Measurements from ENCODE around the gene JPH2.

JPH2 gene

DNA sequence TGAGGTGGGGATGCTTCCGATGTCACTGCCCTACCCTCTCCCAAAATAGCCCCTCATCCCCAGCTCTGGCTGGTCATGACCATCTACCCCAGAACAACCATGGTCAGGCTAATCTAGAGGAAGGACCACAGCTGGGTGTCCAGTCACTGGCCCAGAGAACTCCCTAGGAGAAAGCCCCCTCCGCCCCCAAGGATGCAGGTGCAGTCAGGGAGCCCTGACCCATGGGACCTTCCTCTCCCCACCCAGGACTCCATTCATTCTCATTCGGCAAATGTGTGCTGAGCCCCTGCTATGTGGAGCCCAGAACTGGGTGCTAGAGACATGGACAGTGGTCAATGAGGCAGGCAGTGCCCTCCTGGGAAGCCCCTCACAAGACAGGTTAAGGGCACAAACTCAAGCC lies 60.5 kb downstream of the JPH2 start:
- no peak for DNase-seq (ENCODE audit: low read depth)
- TF ChIP-seq, protein P1, sequence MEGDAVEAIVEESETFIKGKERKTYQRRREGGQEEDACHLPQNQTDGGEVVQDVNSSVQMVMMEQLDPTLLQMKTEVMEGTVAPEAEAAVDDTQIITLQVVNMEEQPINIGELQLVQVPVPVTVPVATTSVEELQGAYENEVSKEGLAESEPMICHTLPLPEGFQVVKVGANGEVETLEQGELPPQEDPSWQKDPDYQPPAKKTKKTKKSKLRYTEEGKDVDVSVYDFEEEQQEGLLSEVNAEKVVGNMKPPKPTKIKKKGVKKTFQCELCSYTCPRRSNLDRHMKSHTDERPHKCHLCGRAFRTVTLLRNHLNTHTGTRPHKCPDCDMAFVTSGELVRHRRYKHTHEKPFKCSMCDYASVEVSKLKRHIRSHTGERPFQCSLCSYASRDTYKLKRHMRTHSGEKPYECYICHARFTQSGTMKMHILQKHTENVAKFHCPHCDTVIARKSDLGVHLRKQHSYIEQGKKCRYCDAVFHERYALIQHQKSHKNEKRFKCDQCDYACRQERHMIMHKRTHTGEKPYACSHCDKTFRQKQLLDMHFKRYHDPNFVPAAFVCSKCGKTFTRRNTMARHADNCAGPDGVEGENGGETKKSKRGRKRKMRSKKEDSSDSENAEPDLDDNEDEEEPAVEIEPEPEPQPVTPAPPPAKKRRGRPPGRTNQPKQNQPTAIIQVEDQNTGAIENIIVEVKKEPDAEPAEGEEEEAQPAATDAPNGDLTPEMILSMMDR (IDR thresholded peaks at IDR 0.05; ENCODE audit: low read depth, low read length, missing control alignments) = no peak
- H3K4me3 ChIP-seq (ENCODE audit: low read depth, low read length) = no peak overlapping the region

DNA sequence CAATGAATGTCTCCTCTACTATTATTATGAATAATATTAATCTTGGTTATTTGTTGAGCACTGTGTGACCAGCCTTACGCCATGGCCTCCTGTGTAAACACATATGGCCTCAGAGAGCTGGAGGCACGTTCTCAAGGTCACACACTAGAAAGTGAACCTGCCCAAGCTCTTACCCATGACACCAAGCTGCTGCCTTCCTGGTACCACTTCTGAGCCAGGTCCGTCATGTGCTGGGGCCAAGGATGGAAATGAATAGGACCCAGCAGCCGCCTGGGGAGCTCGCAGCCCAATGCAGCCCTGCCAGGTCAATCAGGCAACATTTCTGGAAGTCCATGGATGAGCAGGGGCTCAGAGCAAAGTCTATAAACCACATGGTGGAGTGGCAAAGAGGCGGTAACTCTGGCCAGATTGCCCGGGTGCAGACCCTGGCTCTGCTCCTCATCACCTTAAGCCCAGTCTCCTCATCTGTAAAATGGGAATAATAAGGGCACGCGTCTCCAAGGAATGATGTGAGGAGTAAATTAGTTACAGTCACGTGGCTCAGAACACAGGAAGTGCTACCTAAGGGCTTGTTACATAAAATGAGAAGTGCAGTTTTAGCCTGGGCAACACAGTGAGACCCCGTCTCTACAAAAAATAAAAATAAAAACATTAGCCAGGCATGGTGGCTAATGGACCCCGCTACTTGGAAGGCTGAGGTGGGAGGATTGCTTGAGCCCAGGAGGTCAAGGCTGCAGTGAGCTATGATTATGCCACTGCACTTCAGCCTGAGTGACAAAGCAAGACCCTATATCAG lies 61.5 kb downstream of the JPH2 start:
- H3K4me3 ChIP-seq (ENCODE audit: low read depth, low read length) = no peak overlapping the region
- DNase-seq (ENCODE audit: low read depth) = no peak
- TF ChIP-seq, protein P1 (IDR thresholded peaks at IDR 0.05; ENCODE audit: low read depth, low read length, missing control alignments) = no peak

DNA sequence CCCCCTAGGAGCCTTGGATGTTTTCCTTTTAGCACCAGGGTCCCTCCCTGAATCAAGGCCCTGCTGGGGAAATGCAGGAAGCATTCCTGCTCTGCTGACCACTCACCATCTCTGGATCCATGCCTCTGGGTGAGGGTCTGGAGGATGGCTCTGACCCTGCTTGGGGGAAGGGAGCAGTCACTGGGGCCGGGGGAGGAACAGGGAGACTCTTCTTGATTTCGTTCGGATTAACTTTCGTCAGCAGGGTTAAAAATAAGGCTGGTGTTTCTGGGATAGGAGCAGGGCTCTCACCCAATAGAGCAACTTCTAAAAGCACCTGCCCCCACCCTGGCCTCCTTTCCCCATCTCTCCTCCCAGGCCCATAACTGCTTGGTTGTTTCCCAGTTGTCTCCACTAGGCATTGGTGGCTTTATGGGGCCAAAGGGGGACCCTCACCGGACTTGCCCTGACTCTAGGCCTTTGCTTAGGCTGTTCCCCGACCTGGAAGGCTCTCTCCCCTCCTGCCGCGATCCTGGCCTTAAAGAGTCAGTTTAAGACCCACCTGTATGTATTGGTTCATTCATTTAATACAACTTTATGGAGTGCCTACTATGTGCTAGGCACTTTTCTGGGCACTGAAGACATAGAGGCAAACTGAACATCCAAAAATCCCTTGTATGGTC lies 63.0 kb downstream of the JPH2 start:
- no peak overlapping the region for H3K4me3 ChIP-seq (ENCODE audit: low read depth, low read length)
- no peak for DNase-seq (ENCODE audit: low read depth)
- TF ChIP-seq, protein P1 (IDR thresholded peaks at IDR 0.05; ENCODE audit: low read depth, low read length, missing control alignments) = no peak

DNA sequence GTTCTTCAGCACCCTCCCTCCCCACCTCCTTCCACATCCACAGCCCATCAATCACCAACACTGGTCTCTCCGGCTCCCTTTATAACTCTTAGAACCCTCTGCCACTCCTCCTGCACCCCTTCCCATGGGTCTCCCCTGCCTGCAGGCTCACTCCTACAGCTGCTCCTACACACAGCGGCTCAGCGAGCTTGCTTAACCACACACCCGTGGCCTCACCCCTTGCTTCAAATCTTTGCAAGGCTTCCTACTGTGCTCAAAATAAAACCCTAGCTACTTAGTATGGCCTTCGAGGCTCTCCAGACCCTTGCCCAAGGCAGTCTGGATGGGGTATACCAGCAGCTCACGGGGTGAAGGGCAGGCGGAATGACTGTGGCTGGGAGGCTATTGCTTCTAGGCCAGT lies 63.7 kb downstream of the JPH2 start:
- TF ChIP-seq, protein P1 (IDR thresholded peaks at IDR 0.05; ENCODE audit: low read depth, low read length, missing control alignments) = no peak
- no peak overlapping the region for H3K4me3 ChIP-seq (ENCODE audit: low read depth, low read length)
- DNase-seq (ENCODE audit: low read depth) = no peak

DNA sequence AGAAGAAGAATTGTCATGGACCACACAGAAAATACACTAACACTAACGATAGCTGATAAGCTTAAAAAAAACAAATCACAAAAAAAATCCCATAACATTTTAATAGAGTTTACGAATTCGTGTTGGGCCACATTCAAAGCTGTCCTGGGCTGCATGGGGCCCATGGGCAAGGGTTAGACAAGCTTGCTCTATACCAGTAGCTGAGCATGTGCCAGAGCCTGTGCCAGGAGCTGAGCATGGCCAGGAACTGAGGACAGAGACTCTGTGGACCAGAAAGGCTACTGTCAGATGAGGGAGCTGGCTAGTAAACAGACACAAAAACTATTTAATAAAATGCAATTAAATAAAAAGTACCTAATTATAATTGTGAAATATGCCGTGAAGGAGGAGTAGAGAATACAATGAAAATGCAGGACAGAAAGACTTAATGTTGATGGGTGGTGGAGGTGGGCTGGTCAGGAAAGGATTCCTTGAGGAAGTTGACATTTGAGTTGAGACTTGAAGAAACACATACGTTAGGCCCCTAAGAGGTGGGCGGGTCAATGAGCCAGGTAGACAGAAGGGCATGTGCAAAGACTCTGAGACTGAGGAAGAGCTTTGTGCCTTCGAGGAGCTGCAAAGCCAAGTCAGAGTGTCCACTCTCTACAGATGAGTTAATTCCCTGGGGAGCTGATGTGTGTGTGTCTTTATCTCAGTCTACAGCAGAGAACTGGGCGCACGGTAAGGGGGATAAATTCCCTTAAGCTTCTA lies 66.1 kb downstream of the JPH2 start:
- DNase-seq (ENCODE audit: low read depth) = no peak
- H3K4me3 ChIP-seq (ENCODE audit: low read depth, low read length) = no peak overlapping the region
- TF ChIP-seq, protein P1 (IDR thresholded peaks at IDR 0.05; ENCODE audit: low read depth, low read length, missing control alignments) = no peak

DNA sequence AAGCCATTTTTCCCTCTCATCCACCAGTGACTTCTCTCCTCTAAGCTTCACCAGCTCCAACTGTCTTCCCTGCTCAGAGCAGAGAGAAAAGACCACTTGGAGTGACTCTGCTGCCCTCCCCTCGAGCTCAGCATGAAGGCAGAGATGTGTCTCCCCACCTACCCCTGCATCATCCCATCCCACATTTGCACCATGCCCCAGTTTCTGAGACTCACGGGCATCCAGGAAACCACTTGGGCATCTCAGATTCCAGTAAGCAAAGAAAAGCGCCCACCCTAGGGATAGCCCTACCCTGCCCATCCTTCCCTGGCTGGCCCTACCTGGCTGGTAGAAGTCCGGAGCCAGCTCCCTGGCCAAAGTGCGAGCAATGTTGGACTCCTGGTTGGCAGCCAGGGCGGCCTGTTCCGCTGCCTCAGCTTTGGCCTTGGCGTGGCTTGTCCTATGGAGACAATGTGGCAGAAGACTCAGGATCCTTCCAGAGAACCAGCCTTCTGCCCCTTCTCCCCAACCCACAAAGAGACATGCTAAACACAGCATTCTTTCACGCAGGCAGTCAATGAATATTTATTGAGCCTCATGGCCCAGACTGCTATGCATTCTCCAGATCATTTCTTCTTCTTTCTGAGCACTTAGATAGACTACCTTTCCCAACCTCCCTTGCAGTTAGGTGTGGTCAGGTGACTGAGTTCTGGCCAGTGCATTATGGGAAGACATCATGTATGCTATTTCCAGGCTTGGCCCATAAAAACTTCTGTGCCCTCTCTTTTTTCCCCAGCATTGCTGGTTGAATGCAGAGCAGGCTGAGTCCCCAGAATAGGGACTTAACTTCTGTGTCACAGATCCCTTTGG lies 68.6 kb downstream of the JPH2 start:
- TF ChIP-seq, protein P1 (IDR thresholded peaks at IDR 0.05; ENCODE audit: low read depth, low read length, missing control alignments) = no peak
- no peak for DNase-seq (ENCODE audit: low read depth)
- H3K4me3 ChIP-seq (ENCODE audit: low read depth, low read length) = no peak overlapping the region

Data from GM12864 (cell line).